ENCODE measurements around the gene EMID1. TPM values are rescaled to one million over a fixed set of nuclear protein-coding genes. Genes with fewer than 3 reads are reported as not detected.

Gene EMID1
- 10 to 100 TPM in 2 of 6 donors, 1 to 10 TPM in 4; 6.2 to 10.6 (median 8.3) TPM for total RNA-seq
- 10 to 100 TPM; 11.7 to 16.8 TPM for polyA plus RNA-seq

DNA sequence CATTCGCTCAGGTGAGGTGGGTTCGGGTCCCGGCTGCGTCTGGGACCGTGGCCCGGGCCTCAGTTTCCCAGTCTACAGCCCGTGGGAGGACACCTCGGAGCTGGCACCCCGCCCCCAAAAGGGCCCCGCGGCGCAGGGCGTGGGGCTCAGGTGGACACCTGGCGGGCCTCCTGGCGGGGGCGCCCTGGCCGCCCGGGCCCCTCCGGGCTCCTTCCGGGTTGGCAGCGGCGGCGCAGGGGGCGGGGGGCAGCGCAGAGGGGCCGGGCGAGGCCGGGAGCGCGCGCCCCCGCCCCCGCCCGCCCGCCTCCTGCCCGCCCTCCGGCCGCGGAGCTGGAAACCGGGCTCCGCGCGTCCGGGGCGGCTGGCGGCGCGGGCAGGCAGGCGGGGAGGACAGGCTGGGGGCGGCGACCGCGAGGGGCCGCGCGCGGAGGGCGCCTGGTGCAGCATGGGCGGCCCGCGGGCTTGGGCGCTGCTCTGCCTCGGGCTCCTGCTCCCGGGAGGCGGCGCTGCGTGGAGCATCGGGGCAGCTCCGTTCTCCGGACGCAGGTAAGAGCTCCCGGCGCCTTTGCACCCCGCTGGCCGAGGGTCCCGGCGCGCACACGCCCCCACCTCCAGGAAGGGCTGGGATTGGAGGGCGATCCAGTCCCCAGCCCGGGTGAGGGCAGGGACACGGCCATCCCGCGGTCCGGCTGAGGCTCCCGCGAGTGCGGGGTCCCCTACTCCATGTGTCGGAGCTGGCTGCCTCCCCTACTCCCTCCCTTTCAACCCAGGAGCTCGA, at the start of gene EMID1:
EMID1 (plus strand) TSS at position 303 of the 778 bp plus-strand sequence; CDS start at position 446, 143 bp downstream.
- Histone ChIP-seq H3K9me3 (no peaks in the 10 kb centered on the region), H3K4me1 (no peaks in the 10 kb centered on the region), H3K36me3 (no peaks in the 10 kb centered on the region), H3K27me3 (no peaks in the 10 kb centered on the region), H3K27ac (no peak within 1 kb of the TSS), H3K4me3 (peak within 1 kb of the TSS; percentile 53 to 80 (median 70))
- intact Hi-C loops (cut with DNase I): no loop called here
- TF ChIP-seq, protein P1, sequence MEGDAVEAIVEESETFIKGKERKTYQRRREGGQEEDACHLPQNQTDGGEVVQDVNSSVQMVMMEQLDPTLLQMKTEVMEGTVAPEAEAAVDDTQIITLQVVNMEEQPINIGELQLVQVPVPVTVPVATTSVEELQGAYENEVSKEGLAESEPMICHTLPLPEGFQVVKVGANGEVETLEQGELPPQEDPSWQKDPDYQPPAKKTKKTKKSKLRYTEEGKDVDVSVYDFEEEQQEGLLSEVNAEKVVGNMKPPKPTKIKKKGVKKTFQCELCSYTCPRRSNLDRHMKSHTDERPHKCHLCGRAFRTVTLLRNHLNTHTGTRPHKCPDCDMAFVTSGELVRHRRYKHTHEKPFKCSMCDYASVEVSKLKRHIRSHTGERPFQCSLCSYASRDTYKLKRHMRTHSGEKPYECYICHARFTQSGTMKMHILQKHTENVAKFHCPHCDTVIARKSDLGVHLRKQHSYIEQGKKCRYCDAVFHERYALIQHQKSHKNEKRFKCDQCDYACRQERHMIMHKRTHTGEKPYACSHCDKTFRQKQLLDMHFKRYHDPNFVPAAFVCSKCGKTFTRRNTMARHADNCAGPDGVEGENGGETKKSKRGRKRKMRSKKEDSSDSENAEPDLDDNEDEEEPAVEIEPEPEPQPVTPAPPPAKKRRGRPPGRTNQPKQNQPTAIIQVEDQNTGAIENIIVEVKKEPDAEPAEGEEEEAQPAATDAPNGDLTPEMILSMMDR (IDR thresholded peaks at IDR 0.05): no peak
- 1% methylated on average over 44 to 90 of the region's 90 CpGs for WGBS, 2 donors
- peak; percentile 57 to 76 (median 72) for ATAC-seq
- FAIRE-seq: no peak
- peak; percentile 47 to 88 (median 64) for DNase-seq

- ATAC-seq: no peak
- intact Hi-C loops (cut with DNase I): loop anchor here in 1 of 3 donors (10.0 kb wide), 1 partner anchor 89 kb away; no protein-coding TSS in a partner anchor
- 93 to 100% methylated on average over 1 of the region's 1 CpG for WGBS, 2 donors
- Histone ChIP-seq H3K4me3 (no peak overlapping the region), H3K9me3 (no peaks in the 10 kb centered on the region), H3K36me3 (no peaks in the 10 kb centered on the region), H3K27me3 (no peaks in the 10 kb centered on the region), H3K4me1 (peaks cover 0 to 5% (median 5%) of the 10 kb centered on the region in 3 donors), H3K27ac (no peak overlapping the region)
- TF ChIP-seq, protein P1 (IDR thresholded peaks at IDR 0.05): no peak
- FAIRE-seq: no peak
- DNase-seq: peak in 1 of 6 donors; percentile 41
These were observed 49.7 kb upstream of the EMID1 start for GRCh38 chr22:29155966-29156365.

- TF ChIP-seq, protein P1 (IDR thresholded peaks at IDR 0.05): no peak
These were observed 49.2 kb upstream of the EMID1 start for GRCh38 chr22:29156507-29156906.

GRCh38 chr22:29157759-29158535, 47.7 kb upstream of the EMID1 start:
- DNase-seq: peak in 1 of 6 donors; percentile 20
- TF ChIP-seq, protein P1 (IDR thresholded peaks at IDR 0.05): no peak
- no peaks in the 10 kb centered on the region for H3K36me3 ChIP-seq
- 91 to 94% methylated on average over 11 of the region's 11 CpGs for WGBS, 2 donors
- ATAC-seq: no peak
- peaks cover 0 to 5% (median 5%) of the 10 kb centered on the region in 3 donors for H3K4me1 ChIP-seq
- H3K9me3 ChIP-seq: no peaks in the 10 kb centered on the region
- H3K27ac ChIP-seq: no peak overlapping the region
- intact Hi-C loops (cut with DNase I): loop anchor here in 1 of 3 donors (10.0 kb wide), 1 partner anchor 87 kb away; no protein-coding TSS in a partner anchor
- no peaks in the 10 kb centered on the region for H3K27me3 ChIP-seq
- no peak for FAIRE-seq
- H3K4me3 ChIP-seq: no peak overlapping the region

More at GRCh38 chr22:29156507-29156906, 49.2 kb upstream of the EMID1 start:
- Histone ChIP-seq H3K4me3 (no peak overlapping the region), H3K9me3 (no peaks in the 10 kb centered on the region), H3K36me3 (no peaks in the 10 kb centered on the region), H3K4me1 (peaks cover 0 to 5% (median 5%) of the 10 kb centered on the region in 3 donors), H3K27me3 (no peaks in the 10 kb centered on the region), H3K27ac (no peak overlapping the region)
- ATAC-seq: no peak
- peak in 1 of 6 donors; percentile 35 for DNase-seq
- FAIRE-seq: no peak
- intact Hi-C loops (cut with DNase I): loop anchor here in 1 of 3 donors (10.0 kb wide), 1 partner anchor 88 kb away; no protein-coding TSS in a partner anchor
- WGBS, 2 donors: 89 to 94% methylated on average over 9 of the region's 9 CpGs
